Measurements from ENCODE around the gene AHCYL2.

AHCYL2 gene

GRCh38 chr7:129453510-129454248 lies 228.8 kb downstream of the AHCYL2 start:
- H3K4me3 ChIP-seq (ENCODE audit: low read length), result no peak overlapping the region
- DNase-seq (ENCODE audit: low read depth), result no peak
- no peak for TF ChIP-seq CTCF (conservative IDR thresholded peaks at IDR 0.05; ENCODE audit: low read length)

GRCh38 chr7:129454249-129454551 lies 229.4 kb downstream of the AHCYL2 start:
- no peak overlapping the region for H3K4me3 ChIP-seq (ENCODE audit: low read length)
- no peak for DNase-seq (ENCODE audit: low read depth)
- TF ChIP-seq CTCF (conservative IDR thresholded peaks at IDR 0.05; ENCODE audit: low read length), result no peak

GRCh38 chr7:129456421-129456820 lies 231.6 kb downstream of the AHCYL2 start:
- DNase-seq (ENCODE audit: low read depth), result no peak
- no peak for TF ChIP-seq CTCF (conservative IDR thresholded peaks at IDR 0.05; ENCODE audit: low read length)

GRCh38 chr7:129457101-129457500 lies 232.3 kb downstream of the AHCYL2 start:
- TF ChIP-seq CTCF (conservative IDR thresholded peaks at IDR 0.05; ENCODE audit: low read length), result no peak
- no peak for DNase-seq (ENCODE audit: low read depth)

More at GRCh38 chr7:129456421-129456820, 231.6 kb downstream of the AHCYL2 start:
- no peak overlapping the region for H3K4me3 ChIP-seq (ENCODE audit: low read length)

GRCh38 chr7:129458171-129458570 lies 233.3 kb downstream of the AHCYL2 start:
- H3K4me3 ChIP-seq (ENCODE audit: low read length), result no peak overlapping the region
- no peak for DNase-seq (ENCODE audit: low read depth)
- TF ChIP-seq CTCF (conservative IDR thresholded peaks at IDR 0.05; ENCODE audit: low read length), result no peak

More at GRCh38 chr7:129457101-129457500, 232.3 kb downstream of the AHCYL2 start:
- no peak overlapping the region for H3K4me3 ChIP-seq (ENCODE audit: low read length)

GRCh38 chr7:129461809-129462208 lies 237.0 kb downstream of the AHCYL2 start:
- DNase-seq (ENCODE audit: low read depth), result no peak
- no peak for TF ChIP-seq CTCF (conservative IDR thresholded peaks at IDR 0.05; ENCODE audit: low read length)

DNA sequence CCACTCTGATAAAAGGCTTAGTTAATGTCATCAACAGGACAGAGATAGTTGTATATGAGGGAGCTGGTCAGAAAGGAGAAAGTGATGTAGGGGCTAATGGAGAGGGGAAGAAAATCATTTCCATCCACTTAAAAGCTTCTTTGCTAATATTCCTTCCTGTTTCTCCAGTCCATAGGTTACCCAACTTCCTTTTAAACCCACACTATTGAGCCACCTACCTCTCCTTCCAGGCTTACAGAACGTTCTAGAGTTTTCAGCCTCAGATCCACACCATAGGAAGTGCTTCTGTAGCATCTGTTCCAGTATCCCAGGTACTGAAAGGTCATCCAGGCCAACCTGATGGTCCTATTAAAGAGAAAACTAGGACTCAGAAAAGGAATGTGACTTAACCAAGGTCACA lies 237.6 kb downstream of the AHCYL2 start:
- TF ChIP-seq CTCF (conservative IDR thresholded peaks at IDR 0.05; ENCODE audit: low read length), result no peak
- H3K4me3 ChIP-seq (ENCODE audit: low read length), result no peak overlapping the region
- DNase-seq (ENCODE audit: low read depth), result no peak

More at GRCh38 chr7:129461809-129462208, 237.0 kb downstream of the AHCYL2 start:
- no peak overlapping the region for H3K4me3 ChIP-seq (ENCODE audit: low read length)

Measured in AG10803 (cell line).